ENCODE results near the gene TMEM115. TPM values are rescaled to one million over a fixed set of nuclear protein-coding genes. Genes with fewer than 3 reads are reported as not detected.

Gene TMEM115
- total and polyA plus RNA-seq, 10 of the 15 experiments (the other 5 are each of a cell fraction or from before 2014, with no cell fraction given), result 1.9 to 18.7 (median 13.2) TPM

DNA sequence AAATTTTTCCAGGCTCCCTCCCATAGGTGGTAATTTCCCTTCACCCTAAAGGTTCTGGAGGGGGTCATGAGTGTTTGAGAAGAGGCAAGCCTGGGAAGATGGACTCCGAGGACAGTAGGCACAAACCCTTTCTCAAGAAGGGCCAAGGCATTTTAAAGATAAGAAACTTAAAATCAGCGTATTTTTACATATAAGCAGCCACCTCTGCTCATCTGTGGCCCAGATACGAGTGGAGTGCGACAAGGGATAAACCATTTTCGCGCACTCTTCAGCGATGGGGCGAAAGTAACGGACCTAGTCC lies 19.2 kb downstream of the TMEM115 start (continued):
- TF ChIP-seq ASH2L (IDR thresholded peaks at IDR 0.05; ENCODE audit: borderline replicate concordance, low read depth) (no peak), CEBPB (IDR thresholded peaks at IDR 0.05; ENCODE audit: borderline replicate concordance in 1 of 2, low read depth in 2 of 2, low read length in 2 of 2) (no peak), NKRF (conservative IDR thresholded peaks at IDR 0.05) (no peak), TBL1XR1 (IDR thresholded peaks at IDR 0.05; ENCODE audit: low read depth, low read length) (no peak), SREBF1 (IDR thresholded peaks at IDR 0.05; ENCODE audit: low read length) (no peak), RAD51 (IDR thresholded peaks at IDR 0.05) (no peak)
- TF ChIP-seq, protein P1, sequence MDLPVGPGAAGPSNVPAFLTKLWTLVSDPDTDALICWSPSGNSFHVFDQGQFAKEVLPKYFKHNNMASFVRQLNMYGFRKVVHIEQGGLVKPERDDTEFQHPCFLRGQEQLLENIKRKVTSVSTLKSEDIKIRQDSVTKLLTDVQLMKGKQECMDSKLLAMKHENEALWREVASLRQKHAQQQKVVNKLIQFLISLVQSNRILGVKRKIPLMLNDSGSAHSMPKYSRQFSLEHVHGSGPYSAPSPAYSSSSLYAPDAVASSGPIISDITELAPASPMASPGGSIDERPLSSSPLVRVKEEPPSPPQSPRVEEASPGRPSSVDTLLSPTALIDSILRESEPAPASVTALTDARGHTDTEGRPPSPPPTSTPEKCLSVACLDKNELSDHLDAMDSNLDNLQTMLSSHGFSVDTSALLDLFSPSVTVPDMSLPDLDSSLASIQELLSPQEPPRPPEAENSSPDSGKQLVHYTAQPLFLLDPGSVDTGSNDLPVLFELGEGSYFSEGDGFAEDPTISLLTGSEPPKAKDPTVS (IDR thresholded peaks at IDR 0.05; ENCODE audit: low read depth, low read length), result no peak

DNA sequence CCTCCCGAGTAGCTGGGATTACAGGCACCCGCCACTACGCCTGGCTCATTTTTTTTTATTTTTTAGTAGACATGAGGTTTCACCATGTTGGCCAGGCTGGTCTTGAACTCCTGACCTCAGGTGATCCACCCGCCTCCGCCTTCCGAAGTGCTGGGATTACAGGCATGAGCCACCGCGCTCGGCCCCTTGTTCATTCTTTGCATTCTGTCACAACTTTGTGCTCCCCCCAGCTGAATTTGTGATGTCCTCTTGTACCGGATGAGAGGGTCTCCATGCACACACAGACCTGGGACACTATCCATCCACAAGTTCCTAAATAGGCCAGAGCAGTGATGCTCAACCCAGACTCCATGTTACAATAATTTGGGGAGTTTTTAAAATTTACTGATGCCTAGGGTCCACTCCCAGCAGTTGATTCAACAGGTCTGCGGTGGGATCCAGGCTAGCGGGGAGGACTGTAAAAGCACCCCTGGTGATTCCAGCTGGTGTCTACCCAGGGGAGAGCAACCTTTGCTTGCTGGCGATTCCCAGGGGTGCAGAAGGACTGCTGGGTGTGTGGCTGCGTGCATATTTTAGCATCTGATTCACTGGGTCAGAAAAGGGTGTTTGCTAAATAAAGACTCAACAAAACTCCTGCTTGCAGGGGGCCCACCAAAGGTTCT lies 19.7 kb downstream of the TMEM115 start:
- Histone ChIP-seq H3K9me3 (replicated peaks; ENCODE audit: control insufficient read depth, insufficient read depth, low read length) (no peaks in the 10 kb centered on the region), H3K79me2 (ENCODE audit: control insufficient read depth, insufficient read depth, low read length) (peaks cover 59% of the 10 kb centered on the region), H4K20me1 (ENCODE audit: control insufficient read depth, insufficient read depth) (no peaks in the 10 kb centered on the region; the same call in 1 of the 2 replicates), H2AFZ (ENCODE audit: control insufficient read depth, low read depth, low read length) (0 out of 2 replicates have a peak overlapping the region, but pooled peaks have one; percentile 57), H3K36me3 (ENCODE audit: control insufficient read depth in 2 of 2, insufficient read depth in 2 of 2, low read length in 1 of 2) (no peaks in the 10 kb centered on the region; a peak in 2 of 4 replicates), H3K4me3 (peak overlapping the region; percentile 96), H3K4me1 (ENCODE audit: control insufficient read depth, insufficient read depth, low read length) (peaks cover 3% of the 10 kb centered on the region; the same call in 1 of the 2 replicates), H3K27me3 (replicated peaks in 1 of 2; ENCODE audit: control insufficient read depth in 2 of 2, insufficient read depth in 2 of 2, low read length in 1 of 2) (no peaks in the 10 kb centered on the region), H3K4me2 (ENCODE audit: control insufficient read depth, insufficient read depth) (peak overlapping the region; percentile 75), H3K9ac (ENCODE audit: control insufficient read depth, insufficient read depth, low read length) (peak overlapping the region; percentile 86), H3K27ac (ENCODE audit: control insufficient read depth, insufficient read depth) (peak overlapping the region; percentile 92)
- ChIA-PET POLR2A (interaction anchor here (0.7 to 7.0 kb wide), 5 partner anchors 10 to 604 kb away, joined by 3 to 84 read pairs (median 27); partner anchors contain the start of genes CYB561D2, GNAI2, NPRL2 and TUSC2), SMC1A (ENCODE audit: uncharacterized antibody, unreplicated experiment) (interaction anchor here (0.7 to 1.6 kb wide), 3 partner anchors 10 to 469 kb away, joined by 3 to 8 read pairs (median 3); partner anchors contain the start of genes CYB561D2 and NPRL2), CTCF (interaction anchor here (1.1 to 10.5 kb wide), 4 partner anchors 9 to 41 kb away, joined by 4 to 72 read pairs (median 32); partner anchors contain the start of genes CYB561D2, HYAL2, HYAL3 and NAA80), RAD21 (ENCODE audit: unreplicated experiment) (no interaction called here)
- 15% methylated on average over 14 of the region's 14 CpGs for WGBS (ENCODE audit: insufficient coverage, insufficient replicate concordance, low lambda C conversion rate, missing lambda C conversion rate)
- TF ChIP-seq HDAC2 (IDR thresholded peaks at IDR 0.05), result no peak
- TF ChIP-seq ATF7 (IDR thresholded peaks at IDR 0.05; ENCODE audit: low read depth), result no peak
- TF ChIP-seq MEF2B (IDR thresholded peaks at IDR 0.05; ENCODE audit: partially characterized antibody, poor library complexity, severe bottlenecking), result peak; percentile 25
- no peak for TF ChIP-seq SMC3 (IDR thresholded peaks at IDR 0.05; ENCODE audit: borderline replicate concordance, low read length)
- 0 out of 2 replicates have a peak, but pooled peaks have one; percentile 12 for TF ChIP-seq NR2F1 (conservative IDR thresholded peaks at IDR 0.05)
- ATAC-seq, result no peak
- no peak for DNase-seq (ENCODE audit: low read depth, low spot score)
- no peak for FAIRE-seq
- in situ Hi-C loops (cut with MboI) (loop anchor here (10.0 kb wide), 1 partner anchor 1055 kb away; the partner anchor contains the start of gene RBM15B), intact Hi-C loops (cut with micrococcal nuclease; ENCODE audit: unreplicated experiment) (loop anchor here (5.0 kb wide), 2 partner anchors 42 to 102 kb away; partner anchors contain the start of genes GNAI2, HYAL3 and NAA80)
- no TSS peak for BruUV-seq (replicated peaks)
